ENCODE measurements around the gene GSK3B.

- TF ChIP-seq EZH2 (IDR thresholded peaks at IDR 0.05; ENCODE audit: low read depth, unreplicated experiment), result no peak
- no peak for TF ChIP-seq CTCF (conservative IDR thresholded peaks at IDR 0.05; ENCODE audit: low read depth in 2 of 2)
Measured at GRCh38 chr3:119950666-119951325, 143.5 kb downstream of the GSK3B start.

Data from GM23338 (cell line).